DND-41 (cell line): ENCODE measurements around the gene ZDHHC1.

Source experiments
- EZH2 ChIP-seq: IDR thresholded peaks from 3 replicates; pipeline ENCODE4 v1.6.1; 2012; ENCODE audit warnings: borderline replicate concordance, low read depth, mild to moderate bottlenecking, moderate library complexity, low read length, inconsistent platforms; ENCODE audit not compliant: severe bottlenecking
- TF ChIP-seq, protein P1 (sequence below): IDR thresholded peaks from 2 replicates; pipeline ENCODE4 v1.5.1; 2012; ENCODE audit warnings: borderline replicate concordance, low read length, moderate library complexity, mild to moderate bottlenecking; ENCODE audit not compliant: poor library complexity, severe bottlenecking; ENCODE audit errors: extremely low read depth

DNA sequence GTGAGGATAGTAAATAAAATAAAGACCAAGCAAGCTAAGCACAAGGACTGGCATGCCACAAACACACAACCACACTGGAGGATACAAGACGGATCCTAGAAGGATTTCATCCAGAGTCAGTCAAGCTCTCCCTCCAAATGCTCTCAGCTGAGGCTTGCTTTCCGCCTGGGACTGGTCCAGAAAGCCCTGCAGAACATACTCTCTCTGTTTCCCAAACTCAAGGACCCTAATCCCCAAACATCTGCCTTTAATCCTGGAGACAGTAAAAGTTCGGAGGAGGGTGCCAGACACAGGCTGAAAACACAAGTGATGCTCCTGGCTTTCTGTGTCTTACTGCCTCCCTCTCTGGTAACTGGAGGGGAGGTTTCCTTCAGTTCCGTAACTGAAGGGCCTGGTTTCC is 9.3 kb upstream of the ZDHHC1 start:
- TF ChIP-seq, protein P1, sequence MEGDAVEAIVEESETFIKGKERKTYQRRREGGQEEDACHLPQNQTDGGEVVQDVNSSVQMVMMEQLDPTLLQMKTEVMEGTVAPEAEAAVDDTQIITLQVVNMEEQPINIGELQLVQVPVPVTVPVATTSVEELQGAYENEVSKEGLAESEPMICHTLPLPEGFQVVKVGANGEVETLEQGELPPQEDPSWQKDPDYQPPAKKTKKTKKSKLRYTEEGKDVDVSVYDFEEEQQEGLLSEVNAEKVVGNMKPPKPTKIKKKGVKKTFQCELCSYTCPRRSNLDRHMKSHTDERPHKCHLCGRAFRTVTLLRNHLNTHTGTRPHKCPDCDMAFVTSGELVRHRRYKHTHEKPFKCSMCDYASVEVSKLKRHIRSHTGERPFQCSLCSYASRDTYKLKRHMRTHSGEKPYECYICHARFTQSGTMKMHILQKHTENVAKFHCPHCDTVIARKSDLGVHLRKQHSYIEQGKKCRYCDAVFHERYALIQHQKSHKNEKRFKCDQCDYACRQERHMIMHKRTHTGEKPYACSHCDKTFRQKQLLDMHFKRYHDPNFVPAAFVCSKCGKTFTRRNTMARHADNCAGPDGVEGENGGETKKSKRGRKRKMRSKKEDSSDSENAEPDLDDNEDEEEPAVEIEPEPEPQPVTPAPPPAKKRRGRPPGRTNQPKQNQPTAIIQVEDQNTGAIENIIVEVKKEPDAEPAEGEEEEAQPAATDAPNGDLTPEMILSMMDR = no peak
- no peak for TF ChIP-seq EZH2
